Mammary epithelial cell (primary cell): Measurements from ENCODE around the gene GLCE.

Experiments used
- EZH2 ChIP-seq: IDR thresholded peaks from 2 replicates; pipeline ENCODE4 v1.6.1; 2012; ENCODE audit warnings: low read length, inconsistent platforms, borderline replicate concordance
- TF ChIP-seq, protein P1 (sequence below), 2 donors: IDR thresholded peaks in 1 of 2; conservative IDR thresholded peaks in 1 of 2; 2 replicates each; pipeline ENCODE4 v1.5.1; 2011 to 2012; ENCODE audit warnings: inconsistent platforms in 2 of 2, low read length in 2 of 2, mild to moderate bottlenecking in 2 of 2, control low read depth in 1 of 2, low read depth in 1 of 2; ENCODE audit not compliant: insufficient read depth in 1 of 2; ENCODE audit errors: extremely low read depth in 1 of 2

DNA sequence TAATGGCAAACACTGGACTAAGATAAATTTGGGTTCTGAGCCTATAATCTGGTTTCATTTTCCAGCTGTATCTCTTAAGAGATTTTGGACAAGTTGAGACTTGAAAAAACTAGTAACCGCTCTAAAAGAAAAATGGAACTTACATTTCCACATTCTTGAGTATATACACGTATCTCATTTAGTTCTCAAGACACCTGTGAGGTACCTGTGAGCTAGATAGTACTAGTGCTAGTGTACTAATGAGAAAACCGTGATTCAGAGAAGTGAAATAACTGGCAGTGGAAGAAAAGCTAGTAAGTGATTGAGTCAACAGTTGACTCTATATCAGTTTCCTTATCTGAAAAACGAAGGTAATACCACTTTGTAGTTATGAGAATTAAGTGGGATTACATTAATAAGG is 76.1 kb downstream of the GLCE start:
- TF ChIP-seq, protein P1, sequence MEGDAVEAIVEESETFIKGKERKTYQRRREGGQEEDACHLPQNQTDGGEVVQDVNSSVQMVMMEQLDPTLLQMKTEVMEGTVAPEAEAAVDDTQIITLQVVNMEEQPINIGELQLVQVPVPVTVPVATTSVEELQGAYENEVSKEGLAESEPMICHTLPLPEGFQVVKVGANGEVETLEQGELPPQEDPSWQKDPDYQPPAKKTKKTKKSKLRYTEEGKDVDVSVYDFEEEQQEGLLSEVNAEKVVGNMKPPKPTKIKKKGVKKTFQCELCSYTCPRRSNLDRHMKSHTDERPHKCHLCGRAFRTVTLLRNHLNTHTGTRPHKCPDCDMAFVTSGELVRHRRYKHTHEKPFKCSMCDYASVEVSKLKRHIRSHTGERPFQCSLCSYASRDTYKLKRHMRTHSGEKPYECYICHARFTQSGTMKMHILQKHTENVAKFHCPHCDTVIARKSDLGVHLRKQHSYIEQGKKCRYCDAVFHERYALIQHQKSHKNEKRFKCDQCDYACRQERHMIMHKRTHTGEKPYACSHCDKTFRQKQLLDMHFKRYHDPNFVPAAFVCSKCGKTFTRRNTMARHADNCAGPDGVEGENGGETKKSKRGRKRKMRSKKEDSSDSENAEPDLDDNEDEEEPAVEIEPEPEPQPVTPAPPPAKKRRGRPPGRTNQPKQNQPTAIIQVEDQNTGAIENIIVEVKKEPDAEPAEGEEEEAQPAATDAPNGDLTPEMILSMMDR (conservative IDR thresholded peaks at IDR 0.05 in 1 of 2, IDR thresholded peaks at IDR 0.05 in 1 of 2; ENCODE audit: extremely low read depth in 1 of 2, insufficient read depth in 1 of 2, low read depth in 1 of 2, low read length in 2 of 2): no peak
- TF ChIP-seq EZH2: no peak
